Panc1 (cell line): ENCODE measurements around the gene CD96.

Experiments used
- CTCF ChIP-seq: fragments of 450-650 bp; IDR thresholded peaks from 2 replicates; pipeline ENCODE4 v1.5.1; 2017; ENCODE audit warnings: mild to moderate bottlenecking
- TF ChIP-seq, protein P1 (sequence below), 2 experiments: IDR thresholded peaks; 2 replicates each; pipeline ENCODE4 v1.6.1; 2011 to 2012; ENCODE audit warnings: low read depth in 2 of 2, control low read depth in 1 of 2, low read length in 1 of 2, mild to moderate bottlenecking in 1 of 2, moderate library complexity in 1 of 2; ENCODE audit not compliant: insufficient read depth in 1 of 2

- no peak for TF ChIP-seq CTCF
- TF ChIP-seq, protein P1, sequence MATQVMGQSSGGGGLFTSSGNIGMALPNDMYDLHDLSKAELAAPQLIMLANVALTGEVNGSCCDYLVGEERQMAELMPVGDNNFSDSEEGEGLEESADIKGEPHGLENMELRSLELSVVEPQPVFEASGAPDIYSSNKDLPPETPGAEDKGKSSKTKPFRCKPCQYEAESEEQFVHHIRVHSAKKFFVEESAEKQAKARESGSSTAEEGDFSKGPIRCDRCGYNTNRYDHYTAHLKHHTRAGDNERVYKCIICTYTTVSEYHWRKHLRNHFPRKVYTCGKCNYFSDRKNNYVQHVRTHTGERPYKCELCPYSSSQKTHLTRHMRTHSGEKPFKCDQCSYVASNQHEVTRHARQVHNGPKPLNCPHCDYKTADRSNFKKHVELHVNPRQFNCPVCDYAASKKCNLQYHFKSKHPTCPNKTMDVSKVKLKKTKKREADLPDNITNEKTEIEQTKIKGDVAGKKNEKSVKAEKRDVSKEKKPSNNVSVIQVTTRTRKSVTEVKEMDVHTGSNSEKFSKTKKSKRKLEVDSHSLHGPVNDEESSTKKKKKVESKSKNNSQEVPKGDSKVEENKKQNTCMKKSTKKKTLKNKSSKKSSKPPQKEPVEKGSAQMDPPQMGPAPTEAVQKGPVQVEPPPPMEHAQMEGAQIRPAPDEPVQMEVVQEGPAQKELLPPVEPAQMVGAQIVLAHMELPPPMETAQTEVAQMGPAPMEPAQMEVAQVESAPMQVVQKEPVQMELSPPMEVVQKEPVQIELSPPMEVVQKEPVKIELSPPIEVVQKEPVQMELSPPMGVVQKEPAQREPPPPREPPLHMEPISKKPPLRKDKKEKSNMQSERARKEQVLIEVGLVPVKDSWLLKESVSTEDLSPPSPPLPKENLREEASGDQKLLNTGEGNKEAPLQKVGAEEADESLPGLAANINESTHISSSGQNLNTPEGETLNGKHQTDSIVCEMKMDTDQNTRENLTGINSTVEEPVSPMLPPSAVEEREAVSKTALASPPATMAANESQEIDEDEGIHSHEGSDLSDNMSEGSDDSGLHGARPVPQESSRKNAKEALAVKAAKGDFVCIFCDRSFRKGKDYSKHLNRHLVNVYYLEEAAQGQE (IDR thresholded peaks at IDR 0.05; ENCODE audit: insufficient read depth in 1 of 2, low read depth in 2 of 2, low read length in 1 of 2), result no peak
Measured at GRCh38 chr3:111618945-111619344, 76.9 kb downstream of the CD96 start.
